ENCODE measurements around the gene GGNBP2.
A peak's percentile ranks its signal among the peaks of the same experiment; 100 is the strongest.

DNA sequence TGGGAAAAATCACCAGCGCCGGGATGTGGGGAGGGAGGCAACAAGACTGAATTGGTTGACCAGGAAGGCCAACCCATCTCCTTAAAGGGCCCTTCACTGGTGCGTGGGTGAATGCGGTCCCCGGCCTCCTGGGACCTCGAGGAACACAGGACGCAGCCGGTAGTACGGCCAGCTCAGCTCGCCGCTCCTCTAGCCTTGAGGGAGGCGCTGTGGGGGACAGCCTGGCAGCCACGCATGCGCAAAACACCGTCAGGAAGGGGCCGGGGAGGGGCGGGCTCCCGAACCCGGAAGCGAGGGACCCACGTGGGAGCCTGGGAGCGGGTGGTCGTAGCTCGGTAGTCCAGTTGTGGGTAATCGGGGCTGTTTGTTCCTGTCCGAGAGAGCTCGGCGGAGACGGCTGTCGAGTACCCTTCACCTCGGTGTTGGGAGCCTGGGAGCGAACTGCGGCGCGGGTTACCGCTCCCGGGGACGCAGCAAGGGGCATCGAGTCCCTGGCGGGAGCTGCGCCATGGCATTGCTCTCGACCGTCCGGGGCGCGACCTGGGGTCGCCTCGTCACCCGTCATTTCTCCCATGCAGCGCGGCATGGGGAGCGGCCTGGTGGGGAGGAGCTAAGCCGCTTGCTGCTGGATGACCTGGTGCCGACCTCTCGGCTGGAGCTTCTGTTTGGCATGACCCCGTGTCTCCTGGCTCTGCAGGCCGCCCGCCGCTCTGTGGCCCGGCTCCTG is 56.7 kb downstream of the GGNBP2 start, which contains the start of gene MRM1:
- no peak for TF ChIP-seq POLR2A (IDR thresholded peaks at IDR 0.05)
- TF ChIP-seq, protein P1, sequence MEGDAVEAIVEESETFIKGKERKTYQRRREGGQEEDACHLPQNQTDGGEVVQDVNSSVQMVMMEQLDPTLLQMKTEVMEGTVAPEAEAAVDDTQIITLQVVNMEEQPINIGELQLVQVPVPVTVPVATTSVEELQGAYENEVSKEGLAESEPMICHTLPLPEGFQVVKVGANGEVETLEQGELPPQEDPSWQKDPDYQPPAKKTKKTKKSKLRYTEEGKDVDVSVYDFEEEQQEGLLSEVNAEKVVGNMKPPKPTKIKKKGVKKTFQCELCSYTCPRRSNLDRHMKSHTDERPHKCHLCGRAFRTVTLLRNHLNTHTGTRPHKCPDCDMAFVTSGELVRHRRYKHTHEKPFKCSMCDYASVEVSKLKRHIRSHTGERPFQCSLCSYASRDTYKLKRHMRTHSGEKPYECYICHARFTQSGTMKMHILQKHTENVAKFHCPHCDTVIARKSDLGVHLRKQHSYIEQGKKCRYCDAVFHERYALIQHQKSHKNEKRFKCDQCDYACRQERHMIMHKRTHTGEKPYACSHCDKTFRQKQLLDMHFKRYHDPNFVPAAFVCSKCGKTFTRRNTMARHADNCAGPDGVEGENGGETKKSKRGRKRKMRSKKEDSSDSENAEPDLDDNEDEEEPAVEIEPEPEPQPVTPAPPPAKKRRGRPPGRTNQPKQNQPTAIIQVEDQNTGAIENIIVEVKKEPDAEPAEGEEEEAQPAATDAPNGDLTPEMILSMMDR (IDR thresholded peaks at IDR 0.05) = peak in 1 of 3 experiments; percentile 24
